ENCODE measurements around the gene REV3L.

DNA sequence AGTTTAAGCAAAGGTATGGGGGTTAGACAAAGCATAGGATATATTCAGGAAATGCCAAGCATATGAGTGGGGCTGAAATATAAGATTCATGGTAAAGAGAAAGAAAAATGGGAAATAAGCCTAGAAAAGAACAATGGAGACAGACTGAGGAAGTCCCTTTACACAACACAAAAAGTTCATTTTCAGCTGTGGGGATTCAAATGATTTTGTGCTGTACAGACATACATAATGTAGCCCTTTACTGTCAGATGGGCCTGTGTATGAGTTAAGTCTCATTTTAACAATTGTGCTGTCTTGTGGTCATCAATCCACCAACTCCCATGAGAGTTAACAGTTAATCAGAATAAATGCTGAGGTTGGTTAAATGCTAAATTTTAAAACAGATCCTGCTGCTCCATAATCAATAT lies 37.2 kb downstream of the REV3L start:
- TF ChIP-seq, protein P1, sequence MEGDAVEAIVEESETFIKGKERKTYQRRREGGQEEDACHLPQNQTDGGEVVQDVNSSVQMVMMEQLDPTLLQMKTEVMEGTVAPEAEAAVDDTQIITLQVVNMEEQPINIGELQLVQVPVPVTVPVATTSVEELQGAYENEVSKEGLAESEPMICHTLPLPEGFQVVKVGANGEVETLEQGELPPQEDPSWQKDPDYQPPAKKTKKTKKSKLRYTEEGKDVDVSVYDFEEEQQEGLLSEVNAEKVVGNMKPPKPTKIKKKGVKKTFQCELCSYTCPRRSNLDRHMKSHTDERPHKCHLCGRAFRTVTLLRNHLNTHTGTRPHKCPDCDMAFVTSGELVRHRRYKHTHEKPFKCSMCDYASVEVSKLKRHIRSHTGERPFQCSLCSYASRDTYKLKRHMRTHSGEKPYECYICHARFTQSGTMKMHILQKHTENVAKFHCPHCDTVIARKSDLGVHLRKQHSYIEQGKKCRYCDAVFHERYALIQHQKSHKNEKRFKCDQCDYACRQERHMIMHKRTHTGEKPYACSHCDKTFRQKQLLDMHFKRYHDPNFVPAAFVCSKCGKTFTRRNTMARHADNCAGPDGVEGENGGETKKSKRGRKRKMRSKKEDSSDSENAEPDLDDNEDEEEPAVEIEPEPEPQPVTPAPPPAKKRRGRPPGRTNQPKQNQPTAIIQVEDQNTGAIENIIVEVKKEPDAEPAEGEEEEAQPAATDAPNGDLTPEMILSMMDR (IDR thresholded peaks at IDR 0.05; ENCODE audit: insufficient read depth, low read length, poor library complexity, severe bottlenecking): no peak
- TF ChIP-seq EZH2phosphoT487 (conservative IDR thresholded peaks at IDR 0.05; ENCODE audit: low read length): no peak

All from SU-DHL-6 (cell line).